Neural progenitor cell (in vitro differentiated cells): ENCODE results near the gene HYLS1. TPM values are rescaled to one million over a fixed set of nuclear protein-coding genes. Genes with fewer than 3 reads are reported as not detected.
"Not testable (repeated sequence)": the region's sequence is repeated elsewhere in the genome, so short reads cannot be mapped to it uniquely, and the experiment has no call there.

ENCODE experiments used
- DNase-seq: peaks from one replicate; pipeline ENCODE4 v3.0.0-alpha.2; 2016; ENCODE audit warnings: low spot score
- H2AFZ ChIP-seq: fragments of 200-600 bp; sonication (generic); replicated peaks from 2 replicates; pipeline ENCODE4 v1.6.1; 2016; ENCODE audit warnings: antibody characterized with exemption
- H3F3A ChIP-seq: fragments of 200-600 bp; sonication (generic); 2 replicates; pipeline ENCODE4 v1.6.1; 2016; ENCODE audit warnings: antibody characterized with exemption, low read depth
- H3K27ac ChIP-seq: fragments of 200-600 bp; sonication (generic); 2 replicates; pipeline ENCODE4 v1.5.1; 2016; ENCODE audit warnings: mild to moderate bottlenecking
- H3K27me3 ChIP-seq: fragments of 200-600 bp; sonication (generic); 2 replicates; pipeline ENCODE4 v1.6.1; 2016; ENCODE audit warnings: mild to moderate bottlenecking, moderate library complexity
- H3K36me3 ChIP-seq: fragments of 200-600 bp; sonication (generic); 2 replicates; pipeline ENCODE4 v1.5.1; 2016
- H3K4me1 ChIP-seq: fragments of 200-600 bp; sonication (generic); 2 replicates; pipeline ENCODE4 v1.6.1; 2016; ENCODE audit warnings: mixed run types
- H3K4me2 ChIP-seq: fragments of 200-600 bp; sonication (generic); 2 replicates; pipeline ENCODE4 v1.6.1; 2016
- H3K4me3 ChIP-seq: fragments of 200-600 bp; sonication (generic); 2 replicates; pipeline ENCODE4 v1.5.1; 2016
- H3K79me2 ChIP-seq: fragments of 200-600 bp; sonication (generic); 2 replicates; pipeline ENCODE4 v1.6.1; 2016; ENCODE audit warnings: low read depth
- H3K9ac ChIP-seq: fragments of 200-600 bp; sonication (generic); 2 replicates; pipeline ENCODE4 v1.6.1; 2016
- H3K9me3 ChIP-seq: fragments of 200-600 bp; sonication (generic); 2 replicates; pipeline ENCODE4 v1.5.1; 2016; ENCODE audit warnings: low read depth
- H4K20me1 ChIP-seq: fragments of 200-600 bp; sonication (generic); 2 replicates; pipeline ENCODE4 v1.6.1; 2016; ENCODE audit warnings: low read depth
- H3K27ac Mint-ChIP-seq: 3 replicates; pipeline ENCODE4 v1.8.0; 2021; ENCODE audit warnings: mixed read lengths
- H3K27me3 Mint-ChIP-seq: 2 replicates; pipeline ENCODE4 v1.8.0; 2022; ENCODE audit warnings: low read depth, mild to moderate bottlenecking, inconsistent platforms, moderate library complexity, mixed read lengths; ENCODE audit not compliant: insufficient read depth
- H3K36me3 Mint-ChIP-seq: 3 replicates; pipeline ENCODE4 v1.8.0; 2021; ENCODE audit warnings: mixed read lengths
- H3K4me1 Mint-ChIP-seq: 3 replicates; pipeline ENCODE4 v1.8.0; 2021; ENCODE audit warnings: mixed read lengths
- H3K4me3 Mint-ChIP-seq: 3 replicates; pipeline ENCODE4 v1.8.0; 2021; ENCODE audit warnings: mild to moderate bottlenecking, moderate library complexity, mixed read lengths
- H3K9me3 Mint-ChIP-seq: 3 replicates; pipeline ENCODE4 v1.8.0; 2020; ENCODE audit warnings: mixed read lengths
- CTCF ChIP-seq: fragments of 200-600 bp; sonication (generic); IDR thresholded peaks from 2 replicates; pipeline ENCODE4 v1.5.1; 2017; ENCODE audit warnings: antibody characterized with exemption, mild to moderate bottlenecking
- EZH2 ChIP-seq: fragments of 200-600 bp; sonication (generic); IDR thresholded peaks from 2 replicates; pipeline ENCODE4 v1.6.1; 2017; ENCODE audit warnings: antibody characterized with exemption, mild to moderate bottlenecking, moderate library complexity
- EZH2phosphoT487 ChIP-seq: fragments of 200-600 bp; sonication (generic); IDR thresholded peaks from 2 replicates; pipeline ENCODE4 v1.6.1; 2017; ENCODE audit warnings: antibody characterized with exemption
- total RNA-seq: library from RNA; depleted of rRNA; stranded (reverse); fragments of >200 nt; gene quantifications from 2 replicates; pipeline ENCODE4 v1.2.3, GENCODE V29; 2015; ENCODE audit warnings: low replicate concordance

The HYLS1 gene
- total RNA-seq, 1 donor from 2014 or later, result 8.9 TPM

GRCh38 chr11:125910226-125910849, 22.9 kb downstream of the HYLS1 start:
- H3F3A ChIP-seq, result peaks cover 7% of the 10 kb centered on the region
- H3K4me3 ChIP-seq, result no peak overlapping the region
- H3K27ac Mint-ChIP-seq, result no peak overlapping the region
- H3K4me3 Mint-ChIP-seq, result no peak overlapping the region
- H3K36me3 Mint-ChIP-seq, result peaks cover 3% of the 10 kb centered on the region
- peaks cover 3% of the 10 kb centered on the region for H3K27me3 Mint-ChIP-seq
- no peaks in the 10 kb centered on the region for H3K9me3 Mint-ChIP-seq
- H3K4me2 ChIP-seq, result no peak overlapping the region
- H3K9ac ChIP-seq, result no peak overlapping the region
- H3K27me3 ChIP-seq, result peaks cover 12% of the 10 kb centered on the region
- H3K4me1 ChIP-seq, result no peaks in the 10 kb centered on the region
- no peak overlapping the region for H2AFZ ChIP-seq
- no peaks in the 10 kb centered on the region for H3K36me3 ChIP-seq
- H4K20me1 ChIP-seq, result no peaks in the 10 kb centered on the region
- H3K27ac ChIP-seq, result no peak overlapping the region
- no peak for DNase-seq
- TF ChIP-seq EZH2 (no peak), EZH2phosphoT487 (no peak), CTCF (no peak)
- H3K79me2 ChIP-seq, result no peaks in the 10 kb centered on the region
- no peaks in the 10 kb centered on the region for H3K9me3 ChIP-seq
- no peaks in the 10 kb centered on the region for H3K4me1 Mint-ChIP-seq

- not testable (repeated sequence) for H3F3A ChIP-seq, H3K4me2 ChIP-seq, H3K27ac Mint-ChIP-seq, H3K27me3 ChIP-seq, H3K27ac ChIP-seq, H2AFZ ChIP-seq, H3K4me3 Mint-ChIP-seq, H3K36me3 Mint-ChIP-seq, H4K20me1 ChIP-seq, H3K9ac ChIP-seq, H3K4me3 ChIP-seq, H3K4me1 ChIP-seq, DNase-seq, H3K9me3 ChIP-seq, H3K9me3 Mint-ChIP-seq, H3K4me1 Mint-ChIP-seq, H3K27me3 Mint-ChIP-seq, H3K79me2 ChIP-seq, H3K36me3 ChIP-seq
- peak; percentile 28 for TF ChIP-seq CTCF
These were observed 27.1 kb downstream of the HYLS1 start for GRCh38 chr11:125914601-125915000.

DNA sequence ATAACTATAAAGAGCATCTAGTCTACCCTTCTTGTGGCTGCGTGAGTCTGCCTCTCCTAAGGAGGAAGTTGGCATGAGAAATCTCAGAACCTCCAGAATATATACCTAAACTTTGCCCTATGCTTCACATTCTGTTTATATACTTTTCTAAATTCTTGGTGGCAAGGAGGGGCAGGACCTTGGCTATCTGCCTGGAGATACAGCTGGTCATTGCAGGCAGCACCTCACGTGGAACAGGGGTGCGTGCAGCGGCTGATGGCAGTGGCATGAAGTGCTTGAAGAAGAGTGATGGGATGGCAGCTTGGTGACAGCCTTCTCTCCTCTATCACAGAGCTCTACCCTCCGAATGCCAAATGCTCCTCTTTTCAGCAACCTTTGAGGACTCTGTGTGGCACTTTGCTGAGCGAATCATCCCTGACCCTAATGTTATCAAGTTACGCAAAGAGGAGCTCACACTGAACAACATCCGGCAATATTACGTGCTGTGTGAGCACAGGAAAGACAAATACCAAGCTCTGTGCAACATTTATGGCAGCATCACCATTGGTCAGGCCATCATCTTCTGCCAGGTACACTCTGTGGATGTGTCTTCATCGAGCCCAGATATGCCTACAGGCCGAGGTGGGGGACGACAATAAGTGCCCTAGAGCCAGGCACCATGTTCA, 29.3 kb downstream of the HYLS1 start:
- no peaks in the 10 kb centered on the region for H3F3A ChIP-seq
- no peaks in the 10 kb centered on the region for H4K20me1 ChIP-seq
- H3K9me3 ChIP-seq, result no peaks in the 10 kb centered on the region
- H3K27ac ChIP-seq, result no peak overlapping the region
- no peaks in the 10 kb centered on the region for H3K79me2 ChIP-seq
- Mint-ChIP-seq H3K27ac (no peak overlapping the region), H3K36me3 (no peaks in the 10 kb centered on the region), H3K27me3 (no peaks in the 10 kb centered on the region), H3K4me1 (no peaks in the 10 kb centered on the region), H3K9me3 (no peaks in the 10 kb centered on the region), H3K4me3 (no peak overlapping the region)
- H3K4me1 ChIP-seq, result no peaks in the 10 kb centered on the region
- H2AFZ ChIP-seq, result no peak overlapping the region
- TF ChIP-seq EZH2 (no peak), EZH2phosphoT487 (no peak), CTCF (no peak)
- DNase-seq, result no peak
- no peaks in the 10 kb centered on the region for H3K27me3 ChIP-seq
- no peaks in the 10 kb centered on the region for H3K36me3 ChIP-seq
- no peak overlapping the region for H3K9ac ChIP-seq
- no peak overlapping the region for H3K4me3 ChIP-seq
- H3K4me2 ChIP-seq, result no peak overlapping the region
